Osteoblast (primary cell): ENCODE data around the gene MAGOHB. TPM values are rescaled to one million over a fixed set of nuclear protein-coding genes. Genes with fewer than 3 reads are reported as not detected.

Experiments
- DNase-seq: peaks from one replicate; pipeline ENCODE4 v3.0.0; 2011; ENCODE audit warnings: low spot score, mixed read lengths; ENCODE audit not compliant: insufficient read length; ENCODE audit errors: missing footprints
- H2AFZ ChIP-seq: 2 replicates; pipeline ENCODE4 v1.6.0; 2011; ENCODE audit warnings: mild to moderate bottlenecking, low read length
- H3K27ac ChIP-seq: 2 replicates; pipeline ENCODE4 v1.5.1; 2011; ENCODE audit warnings: mild to moderate bottlenecking, low read depth, low read length, moderate library complexity
- H3K27me3 ChIP-seq: 2 replicates; pipeline ENCODE4 v1.6.0; 2012; ENCODE audit warnings: mild to moderate bottlenecking, control low read depth, inconsistent platforms, low read length, moderate library complexity; ENCODE audit not compliant: insufficient read depth
- H3K36me3 ChIP-seq: 2 replicates; pipeline ENCODE4 v1.5.1; 2011; ENCODE audit warnings: mild to moderate bottlenecking, low read length, control low read depth, moderate library complexity; ENCODE audit not compliant: insufficient read depth
- H3K4me1 ChIP-seq: 2 replicates; pipeline ENCODE4 v1.5.1; 2011; ENCODE audit warnings: mild to moderate bottlenecking, low read length, control low read depth, moderate library complexity; ENCODE audit not compliant: insufficient read depth
- H3K4me2 ChIP-seq: 2 replicates; pipeline ENCODE4 v1.6.0; 2011; ENCODE audit warnings: mild to moderate bottlenecking, low read length; ENCODE audit not compliant: insufficient read depth
- H3K4me3 ChIP-seq: fragments of 200-600 bp; sonication (generic); 3 replicates; pipeline ENCODE4 v1.5.1; 2012; ENCODE audit warnings: mild to moderate bottlenecking, low read length, inconsistent platforms; ENCODE audit not compliant: insufficient read depth
- H3K79me2 ChIP-seq: 2 replicates; pipeline ENCODE4 v1.6.0; 2012; ENCODE audit warnings: mild to moderate bottlenecking, low read length, control low read depth, inconsistent platforms; ENCODE audit not compliant: insufficient read depth
- H3K9me3 ChIP-seq: 2 replicates; pipeline ENCODE4 v1.5.1; 2011; ENCODE audit warnings: low read depth, low read length, control low read depth
- H4K20me1 ChIP-seq: 2 replicates; pipeline ENCODE4 v1.6.0; 2012; ENCODE audit warnings: mild to moderate bottlenecking, low read length, control low read depth; ENCODE audit not compliant: insufficient read depth
- CTCF ChIP-seq: IDR thresholded peaks from 2 replicates; pipeline ENCODE4 v1.5.1; 2011; ENCODE audit warnings: mild to moderate bottlenecking, low read depth, low read length, moderate library complexity; ENCODE audit errors: extremely low read depth
- total RNA-seq: library from RNA; depleted of rRNA; stranded (reverse); fragments of >200 nt; gene quantifications from 2 replicates; pipeline ENCODE4 v1.2.3, GENCODE V29; 2012

Gene MAGOHB
- total RNA-seq, 1 donor: 16.3 TPM

GRCh38 chr12:10620078-10620779, 6.8 kb upstream of the MAGOHB start:
- H3K79me2 ChIP-seq: no peaks in the 10 kb centered on the region
- peaks cover 18% of the 10 kb centered on the region for H3K4me1 ChIP-seq
- no peak for DNase-seq
- H4K20me1 ChIP-seq: no peaks in the 10 kb centered on the region
- no peak overlapping the region for H3K4me2 ChIP-seq
- no peak overlapping the region for H3K27ac ChIP-seq
- no peak overlapping the region for H2AFZ ChIP-seq
- no peak for TF ChIP-seq CTCF
- H3K27me3 ChIP-seq: no peaks in the 10 kb centered on the region
- H3K9me3 ChIP-seq: no peaks in the 10 kb centered on the region
- H3K36me3 ChIP-seq: no peaks in the 10 kb centered on the region
- no peak overlapping the region for H3K4me3 ChIP-seq

GRCh38 chr12:10618338-10618987, 5.1 kb upstream of the MAGOHB start:
- H3K27ac ChIP-seq: peak overlapping the region; percentile 84
- H3K4me1 ChIP-seq: peaks cover 23% of the 10 kb centered on the region
- no peak for TF ChIP-seq CTCF
- no peaks in the 10 kb centered on the region for H3K27me3 ChIP-seq
- DNase-seq: peak; percentile 88
- H3K36me3 ChIP-seq: no peaks in the 10 kb centered on the region
- no peaks in the 10 kb centered on the region for H4K20me1 ChIP-seq
- no peak overlapping the region for H3K4me3 ChIP-seq
- H3K79me2 ChIP-seq: no peaks in the 10 kb centered on the region
- H3K4me2 ChIP-seq: peak overlapping the region; percentile 40
- H3K9me3 ChIP-seq: no peaks in the 10 kb centered on the region
- peak overlapping the region; percentile 81 for H2AFZ ChIP-seq

GRCh38 chr12:10617863-10618262, 4.5 kb upstream of the MAGOHB start:
- Histone ChIP-seq H3K4me2 (peak overlapping the region; percentile 40), H3K27me3 (no peaks in the 10 kb centered on the region), H3K36me3 (no peaks in the 10 kb centered on the region), H3K4me3 (peak overlapping the region; percentile 9), H3K9me3 (no peaks in the 10 kb centered on the region), H4K20me1 (no peaks in the 10 kb centered on the region), H3K27ac (peak overlapping the region; percentile 84), H2AFZ (peak overlapping the region; percentile 81), H3K4me1 (peaks cover 23% of the 10 kb centered on the region), H3K79me2 (peaks cover 6% of the 10 kb centered on the region)
- no peak for TF ChIP-seq CTCF
- DNase-seq: no peak

GRCh38 chr12:10615532-10615931, 2.1 kb upstream of the MAGOHB start:
- no peak for DNase-seq
- no peaks in the 10 kb centered on the region for H3K9me3 ChIP-seq
- H3K4me3 ChIP-seq: no peak overlapping the region
- H4K20me1 ChIP-seq: no peaks in the 10 kb centered on the region
- TF ChIP-seq CTCF: no peak
- no peak overlapping the region for H3K4me2 ChIP-seq
- no peak overlapping the region for H3K27ac ChIP-seq
- H3K79me2 ChIP-seq: peaks cover 23% of the 10 kb centered on the region
- no peaks in the 10 kb centered on the region for H3K27me3 ChIP-seq
- H3K4me1 ChIP-seq: peaks cover 34% of the 10 kb centered on the region
- H3K36me3 ChIP-seq: no peaks in the 10 kb centered on the region
- no peak overlapping the region for H2AFZ ChIP-seq
